A549 treated with GW870086 at 1 μM for 4 hours (cell line): ENCODE measurements around the gene GPR108. TPM values are rescaled to one million over a fixed set of nuclear protein-coding genes. Genes with fewer than 3 reads are reported as not detected.

Experiments
- total RNA-seq: library from RNA; stranded (reverse); fragments of 200-300 nt; extraction: Qiagen RNA extraction; gene quantifications from 5 replicates; pipeline ENCODE4 v1.2.3, GENCODE V29; 2022; ENCODE audit warnings: low read depth

The GPR108 gene
- total RNA-seq = 33.3 to 42.2 TPM (median 41.7 TPM) in 5 replicates

DNA sequence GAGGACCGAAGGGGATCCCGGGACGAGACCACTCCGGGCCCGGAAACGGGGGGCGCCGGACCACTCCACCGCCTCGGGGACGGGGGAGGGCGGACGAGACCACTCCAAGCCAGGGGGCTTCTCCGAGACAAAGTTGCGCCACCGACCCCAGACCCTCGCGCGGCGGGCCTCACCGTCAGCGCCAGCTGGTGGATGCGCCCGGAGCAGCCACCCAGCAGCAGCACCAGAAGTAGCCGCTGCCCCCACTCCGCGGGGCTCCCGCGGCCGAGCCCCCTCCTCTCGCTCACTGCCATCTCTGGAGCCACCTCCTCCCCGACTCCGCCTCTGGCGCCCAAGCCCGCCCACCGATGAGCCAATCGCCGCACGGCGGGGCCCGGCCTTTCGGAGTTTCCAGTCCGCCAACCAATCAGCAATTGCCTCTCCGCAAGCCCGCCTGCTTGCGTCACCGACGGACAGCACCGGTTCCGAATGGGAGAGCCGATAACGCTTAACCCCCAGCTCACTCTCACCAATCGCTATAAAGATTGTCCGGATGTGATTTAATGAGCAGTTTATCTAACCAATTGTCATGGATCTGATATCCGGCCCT, at the start of gene GPR108:
GPR108 (minus strand) TSS at position 297 of the 589 bp plus-strand sequence; CDS start at position 293, 4 bp downstream.

DNA sequence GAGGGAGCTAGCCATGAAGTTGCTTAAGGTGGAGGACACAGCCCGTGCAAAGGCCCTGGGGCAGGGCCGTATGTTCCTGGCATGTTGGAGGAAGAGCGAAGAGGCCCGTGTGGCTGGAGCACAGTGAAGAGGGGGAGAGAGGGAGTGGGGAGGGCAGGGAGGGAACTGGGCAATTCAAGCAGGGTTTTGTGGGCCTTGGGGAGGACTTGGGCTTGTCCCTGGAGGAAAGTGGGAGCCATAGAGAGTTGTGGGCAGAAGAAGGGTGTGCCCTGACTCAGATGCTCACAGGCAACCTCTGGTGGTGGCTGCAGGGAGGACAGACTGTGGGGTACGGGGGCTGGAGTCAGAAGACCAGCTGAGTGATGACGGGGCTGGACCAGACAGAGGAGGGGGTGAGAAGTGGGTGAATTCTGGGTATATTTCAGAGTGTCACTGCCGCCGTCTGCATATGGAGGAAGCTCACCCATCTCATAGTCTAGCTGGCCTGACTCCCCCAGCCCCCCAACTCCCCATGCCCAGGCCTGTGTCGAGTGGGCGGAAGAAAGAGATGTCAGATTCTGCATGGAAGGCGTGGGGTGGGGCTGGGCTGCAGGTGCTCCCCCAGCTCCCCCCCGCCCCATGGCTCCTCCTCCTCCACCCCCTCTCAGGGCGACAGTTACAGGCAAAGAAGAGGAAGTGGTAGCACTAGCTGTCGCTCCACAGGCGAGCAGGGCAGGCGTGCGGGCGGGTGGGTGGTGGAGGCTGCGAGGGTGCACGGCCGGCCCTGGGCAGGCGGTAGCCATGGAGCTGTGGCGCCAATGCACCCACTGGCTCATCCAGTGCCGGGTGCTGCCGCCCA, 34.9 kb upstream of the GPR108 start, which contains the start of gene VAV1:
VAV1 (plus strand) TSS at position 681 of the 838 bp plus-strand sequence; CDS start at position 781, 100 bp downstream.

DNA sequence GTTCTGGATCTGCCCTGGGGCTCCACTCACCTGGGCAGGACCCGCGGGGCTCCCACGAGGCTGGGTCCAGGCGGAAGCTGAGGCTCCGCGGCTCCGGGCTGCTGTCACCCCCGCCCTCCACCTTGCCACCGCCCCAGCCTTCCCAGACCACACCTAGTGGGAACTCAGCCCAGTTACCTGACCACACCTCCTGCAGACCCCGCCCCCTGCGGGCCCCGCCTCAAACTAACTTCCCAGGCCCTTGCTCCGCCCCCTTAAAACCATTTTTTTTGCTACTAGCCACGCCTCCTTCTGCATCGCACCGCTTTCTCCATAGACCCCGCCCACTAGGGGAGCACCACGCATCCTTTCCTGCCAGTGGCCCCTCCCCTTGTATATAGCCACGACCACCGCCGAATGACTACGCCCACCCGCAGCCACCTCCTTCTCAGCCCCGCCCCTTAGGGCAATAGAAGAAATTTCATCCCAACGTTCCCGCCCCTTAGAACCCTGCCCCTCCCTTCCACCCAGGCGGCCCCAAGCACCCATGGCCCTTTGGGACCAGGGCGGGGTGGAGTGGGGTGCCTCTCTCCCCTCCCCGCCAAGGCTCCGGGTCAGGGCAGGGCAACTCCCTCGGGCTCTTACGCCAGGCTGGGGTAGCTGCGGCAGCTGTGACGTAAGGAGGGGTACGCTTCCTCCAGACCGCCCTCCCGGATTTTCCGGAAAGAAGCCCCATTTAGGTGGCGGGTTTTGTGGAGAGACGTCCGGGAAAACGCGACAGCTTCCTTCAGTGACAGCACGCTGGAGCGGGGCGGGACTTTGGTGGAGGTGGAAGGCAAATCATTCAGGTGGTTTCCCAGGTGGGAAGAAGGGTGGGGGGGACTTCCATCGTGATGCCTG, 30.2 kb upstream of the GPR108 start, which contains the start of gene SH2D3A:
SH2D3A (minus strand) TSS at position 79 of the 879 bp plus-strand sequence. CDS start 3,687 bp downstream, outside the sequence.

DNA sequence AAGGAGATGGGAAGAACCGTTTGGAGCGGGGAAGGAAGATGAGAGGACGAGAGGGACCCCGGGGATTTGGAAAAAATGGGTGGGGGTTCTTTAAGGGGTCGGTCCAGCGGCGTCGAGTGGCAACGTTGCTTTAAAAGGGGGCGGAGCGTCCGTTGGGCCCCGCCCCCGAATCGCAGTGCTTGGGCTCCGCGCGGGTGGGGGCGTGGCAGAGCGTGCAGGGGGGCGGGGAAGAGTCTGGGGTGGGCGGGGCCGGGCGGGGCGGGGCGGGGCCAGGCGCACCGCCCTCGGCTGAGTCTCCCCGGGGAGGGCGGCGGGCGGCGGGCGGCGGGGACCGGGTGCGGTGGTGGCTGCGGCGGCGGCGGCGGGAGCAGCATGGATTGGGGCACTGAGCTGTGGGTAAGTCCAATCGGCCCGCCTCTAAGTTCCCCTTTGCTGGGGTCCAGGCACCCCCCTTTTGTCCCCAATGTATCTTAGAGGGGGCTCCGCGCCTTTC, 2.1 kb upstream of the GPR108 start, which contains the start of gene TRIP10:
TRIP10 (plus strand) TSS at position 291 of the 493 bp plus-strand sequence; CDS start at position 373, 82 bp downstream.

DNA sequence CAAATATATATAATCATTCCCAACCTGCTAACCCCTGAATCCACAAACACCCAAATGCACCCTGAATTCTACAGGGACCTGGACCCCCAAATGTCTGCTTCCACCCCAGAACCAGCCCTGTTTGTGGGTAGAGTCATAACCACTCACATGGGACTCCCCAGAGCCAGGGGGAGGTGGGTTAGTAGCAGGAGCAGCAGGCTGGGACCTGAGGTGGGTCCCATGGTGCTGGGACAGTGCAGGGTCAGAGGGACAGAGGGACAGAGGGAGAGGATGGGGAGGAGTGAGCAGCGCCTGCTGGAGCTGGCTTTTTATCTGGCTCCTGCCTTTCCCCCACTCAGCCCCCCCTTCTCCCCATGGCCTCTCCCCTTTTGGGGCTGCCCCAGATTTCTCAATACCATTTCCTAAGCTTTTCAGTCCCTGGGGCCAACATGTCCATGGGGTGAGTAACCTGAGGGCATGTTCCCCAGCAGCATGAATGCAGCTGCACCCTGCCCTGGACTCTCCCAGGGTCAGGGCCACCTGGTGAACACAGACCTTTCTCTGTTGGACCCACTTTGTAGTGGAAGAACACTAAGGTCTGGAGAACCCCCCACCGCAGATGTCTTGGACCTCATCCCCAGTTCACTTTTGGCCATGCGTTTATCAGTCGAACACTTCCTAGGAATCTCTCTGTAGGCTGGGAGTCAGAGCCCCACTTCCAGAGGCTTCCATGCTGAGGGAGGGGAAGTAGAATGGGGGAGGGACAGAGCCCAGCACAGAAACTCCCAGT, 16.8 kb downstream of the GPR108 start, which contains the start of gene C3:
C3 (minus strand) TSS at position 282 of the 769 bp plus-strand sequence; CDS start at position 221, 61 bp downstream.

Other genes starting within 250 kb of the GPR108 start
- 6.4 to 9.3 TPM (median 7.0 TPM) in 5 replicates for gene TUBB4A, start 235.3 kb downstream of the GPR108 start, total RNA-seq
- 3.9 to 8.1 TPM (median 5.7 TPM) in 5 replicates for gene TNFSF9, start 206.6 kb downstream of the GPR108 start, total RNA-seq
- gene CD70, start 146.4 kb downstream of the GPR108 start, total RNA-seq = 14.8 to 26.1 TPM (median 25.1 TPM) in 5 replicates
- gene TNFSF14, start 67.4 kb downstream of the GPR108 start, total RNA-seq = 0.06 to 0.15 TPM (median 0.07 TPM) in 5 replicates
- gene C3, start 16.9 kb downstream of the GPR108 start, total RNA-seq = 41.5 to 54.2 TPM (median 50.4 TPM) in 5 replicates
- 82.8 to 99.1 TPM (median 95.1 TPM) in 5 replicates for gene TRIP10, start 2.1 kb upstream of the GPR108 start, total RNA-seq
- 17.4 to 19.4 TPM (median 18.3 TPM) in 5 replicates for gene SH2D3A, start 29.9 kb upstream of the GPR108 start, total RNA-seq
- gene VAV1, start 35.1 kb upstream of the GPR108 start, total RNA-seq = 6.4 to 9.3 TPM (median 7.6 TPM) in 5 replicates
- 3.8 to 5.4 TPM (median 4.8 TPM) in 5 replicates for gene ADGRE1, start 150.0 kb upstream of the GPR108 start, total RNA-seq